Neural crest cell (in vitro differentiated cells): ENCODE measurements around the gene TMEM131L. TPM values are rescaled to one million over a fixed set of nuclear protein-coding genes. Genes with fewer than 3 reads are reported as not detected.
"Not testable (repeated sequence)": the region's sequence is repeated elsewhere in the genome, so short reads cannot be mapped to it uniquely, and the experiment has no call there.

Experiments
- DNase-seq: peaks from one replicate; pipeline ENCODE4 v3.0.0; 2021; ENCODE audit warnings: low read depth, mixed read lengths, low spot score
- H3K27ac Mint-ChIP-seq: one replicate; pipeline ENCODE4 v1.8.0; 2021; ENCODE audit warnings: mild to moderate bottlenecking, mixed read lengths; ENCODE audit not compliant: unreplicated experiment
- H3K27me3 Mint-ChIP-seq: 2 replicates; pipeline ENCODE4 v1.8.0; 2021; ENCODE audit warnings: low read depth, mild to moderate bottlenecking, mixed read lengths
- H3K36me3 Mint-ChIP-seq: 2 replicates; pipeline ENCODE4 v1.8.0; 2021; ENCODE audit warnings: low read depth, mild to moderate bottlenecking, mixed read lengths
- H3K4me1 Mint-ChIP-seq: 2 replicates; pipeline ENCODE4 v1.8.0; 2021; ENCODE audit warnings: mixed read lengths
- H3K4me3 Mint-ChIP-seq: one replicate; pipeline ENCODE4 v1.8.0; 2021; ENCODE audit warnings: mild to moderate bottlenecking, mixed read lengths
- H3K9me3 Mint-ChIP-seq: 2 replicates; pipeline ENCODE4 v1.8.0; 2021; ENCODE audit warnings: mixed read lengths
- CTCF ChIP-seq: fragments of 200-600 bp; sonication (generic); conservative IDR thresholded peaks from 2 replicates; pipeline ENCODE4 v1.5.0; 2021; ENCODE audit warnings: antibody characterized with exemption, mild to moderate bottlenecking
- total RNA-seq: library from RNA; stranded (reverse); gene quantifications from 2 replicates; pipeline ENCODE4 v1.2.1, GENCODE V29; 2021

TMEM131L gene
- total RNA-seq, 1 donor from 2014 or later = 36.1 TPM

GRCh38 chr4:153468587-153468986 lies 2.4 kb downstream of the TMEM131L start:
- H3K9me3 Mint-ChIP-seq = no peaks in the 10 kb centered on the region
- peaks cover 51% of the 10 kb centered on the region for H3K4me1 Mint-ChIP-seq
- no peak for DNase-seq
- peaks cover 14% of the 10 kb centered on the region for H3K27me3 Mint-ChIP-seq
- peak overlapping the region; percentile 92 for H3K4me3 Mint-ChIP-seq
- H3K36me3 Mint-ChIP-seq = peaks cover 5% of the 10 kb centered on the region
- no peak for TF ChIP-seq CTCF
- H3K27ac Mint-ChIP-seq = no peak overlapping the region

GRCh38 chr4:153469031-153469430 lies 2.9 kb downstream of the TMEM131L start:
- peaks cover 5% of the 10 kb centered on the region for H3K36me3 Mint-ChIP-seq
- H3K4me1 Mint-ChIP-seq = peaks cover 49% of the 10 kb centered on the region
- H3K9me3 Mint-ChIP-seq = no peaks in the 10 kb centered on the region
- H3K4me3 Mint-ChIP-seq = peak overlapping the region; percentile 51
- no peak for DNase-seq
- TF ChIP-seq CTCF = no peak
- H3K27me3 Mint-ChIP-seq = peaks cover 14% of the 10 kb centered on the region
- no peak overlapping the region for H3K27ac Mint-ChIP-seq

- Mint-ChIP-seq H3K4me3 (peak overlapping the region; percentile 1), H3K36me3 (peaks cover 12% of the 10 kb centered on the region), H3K4me1 (peaks cover 34% of the 10 kb centered on the region)
- H3K27me3 Mint-ChIP-seq, H3K9me3 Mint-ChIP-seq, DNase-seq, H3K27ac Mint-ChIP-seq: not testable (repeated sequence)
These were observed 5.0 kb downstream of the TMEM131L start for GRCh38 chr4:153471071-153471697.

- no peaks in the 10 kb centered on the region for H3K9me3 Mint-ChIP-seq
- peaks cover 34% of the 10 kb centered on the region for H3K4me1 Mint-ChIP-seq
- no peaks in the 10 kb centered on the region for H3K27me3 Mint-ChIP-seq
- H3K4me3 Mint-ChIP-seq = no peak overlapping the region
- peaks cover 12% of the 10 kb centered on the region for H3K36me3 Mint-ChIP-seq
- H3K27ac Mint-ChIP-seq = no peak overlapping the region
- TF ChIP-seq CTCF = no peak
- DNase-seq = no peak
These were observed 5.5 kb downstream of the TMEM131L start for GRCh38 chr4:153471698-153472093.

- Mint-ChIP-seq H3K4me1 (peaks cover 28% of the 10 kb centered on the region), H3K9me3 (no peaks in the 10 kb centered on the region), H3K27me3 (no peaks in the 10 kb centered on the region), H3K4me3 (no peak overlapping the region), H3K36me3 (peaks cover 16% of the 10 kb centered on the region), H3K27ac (no peak overlapping the region)
- TF ChIP-seq CTCF = no peak
- no peak for DNase-seq
These were observed 6.2 kb downstream of the TMEM131L start for GRCh38 chr4:153472122-153473037.

- no peak overlapping the region for H3K4me3 Mint-ChIP-seq
- peaks cover 16% of the 10 kb centered on the region for H3K36me3 Mint-ChIP-seq
- no peak for DNase-seq
- H3K27ac Mint-ChIP-seq = no peak overlapping the region
- no peak for TF ChIP-seq CTCF
- H3K4me1 Mint-ChIP-seq = peaks cover 11% of the 10 kb centered on the region
- no peaks in the 10 kb centered on the region for H3K9me3 Mint-ChIP-seq
- H3K27me3 Mint-ChIP-seq = no peaks in the 10 kb centered on the region
These were observed 8.1 kb downstream of the TMEM131L start for GRCh38 chr4:153474251-153474650.
